HG03103 (cell line): ENCODE data around the gene KLHL28.

Experiments used
- ATAC-seq: cut with Tn5 transposase; IDR thresholded peaks from one replicate; pipeline ENCODE4 v1.9.1; 2021; ENCODE audit warnings: low read depth; ENCODE audit not compliant: unreplicated experiment

The KLHL28 gene

DNA sequence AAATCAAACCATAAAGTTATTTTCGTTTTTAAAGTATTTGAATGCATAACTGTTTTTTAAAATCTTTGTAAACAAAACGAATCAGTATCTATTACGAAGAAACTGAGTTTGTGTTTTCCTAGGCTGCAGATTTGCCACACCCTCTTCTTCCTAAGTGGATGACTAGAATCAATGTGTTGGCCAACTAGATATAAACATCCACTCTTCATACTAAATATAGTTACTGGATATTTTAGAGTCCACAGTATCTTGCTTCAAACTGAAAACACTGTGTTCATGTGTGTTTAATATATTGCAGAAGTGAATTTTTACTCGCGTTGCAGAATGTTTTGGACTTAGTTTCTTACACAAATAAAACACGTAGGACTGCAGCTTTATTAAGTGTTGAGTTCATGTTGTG lies 63.2 kb downstream of the KLHL28 start:
- ATAC-seq: no peak

GRCh38 chr14:44897845-44898151 lies 63.9 kb downstream of the KLHL28 start:
- no peak for ATAC-seq

DNA sequence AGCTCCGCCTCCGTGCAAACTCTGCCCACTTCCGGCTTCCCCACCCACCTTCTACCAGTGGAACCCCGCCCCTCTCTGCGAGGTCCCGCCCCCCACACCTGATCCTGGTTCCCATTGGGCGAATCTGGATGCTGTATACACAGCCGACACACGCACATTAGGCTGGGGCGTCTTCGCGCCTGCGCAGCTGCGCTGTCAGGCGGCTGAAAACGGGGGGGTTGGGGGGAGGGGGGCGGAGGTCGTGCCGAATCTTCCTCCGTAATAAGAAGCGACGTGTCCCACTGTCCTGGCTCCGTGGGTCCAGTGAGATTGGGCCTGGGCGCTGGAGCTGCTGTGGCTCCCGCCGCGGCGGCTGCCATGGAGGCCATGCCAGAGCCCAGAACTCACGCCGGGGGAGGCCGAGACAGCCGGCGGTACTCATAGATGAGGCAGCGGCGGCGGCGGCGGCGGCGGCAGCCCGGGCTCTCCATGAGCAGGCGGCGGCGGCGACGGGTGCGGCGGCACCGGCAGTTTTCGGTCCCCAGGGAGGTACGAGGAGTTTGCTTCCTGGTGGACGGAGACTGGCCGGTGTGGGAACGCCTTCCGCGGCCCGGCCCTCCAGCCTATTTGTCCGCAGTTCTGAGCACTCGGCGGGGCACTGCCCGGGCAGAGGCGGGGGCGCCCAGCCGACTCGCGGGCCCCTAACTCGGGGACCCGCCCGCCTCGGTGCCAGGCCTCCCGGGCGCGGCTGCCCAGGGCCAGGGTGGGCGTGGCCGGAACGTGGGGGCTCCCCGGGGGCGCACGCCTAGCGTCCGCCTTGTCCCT lies 64.5 kb downstream of the KLHL28 start:
- ATAC-seq: peak; percentile 96

DNA sequence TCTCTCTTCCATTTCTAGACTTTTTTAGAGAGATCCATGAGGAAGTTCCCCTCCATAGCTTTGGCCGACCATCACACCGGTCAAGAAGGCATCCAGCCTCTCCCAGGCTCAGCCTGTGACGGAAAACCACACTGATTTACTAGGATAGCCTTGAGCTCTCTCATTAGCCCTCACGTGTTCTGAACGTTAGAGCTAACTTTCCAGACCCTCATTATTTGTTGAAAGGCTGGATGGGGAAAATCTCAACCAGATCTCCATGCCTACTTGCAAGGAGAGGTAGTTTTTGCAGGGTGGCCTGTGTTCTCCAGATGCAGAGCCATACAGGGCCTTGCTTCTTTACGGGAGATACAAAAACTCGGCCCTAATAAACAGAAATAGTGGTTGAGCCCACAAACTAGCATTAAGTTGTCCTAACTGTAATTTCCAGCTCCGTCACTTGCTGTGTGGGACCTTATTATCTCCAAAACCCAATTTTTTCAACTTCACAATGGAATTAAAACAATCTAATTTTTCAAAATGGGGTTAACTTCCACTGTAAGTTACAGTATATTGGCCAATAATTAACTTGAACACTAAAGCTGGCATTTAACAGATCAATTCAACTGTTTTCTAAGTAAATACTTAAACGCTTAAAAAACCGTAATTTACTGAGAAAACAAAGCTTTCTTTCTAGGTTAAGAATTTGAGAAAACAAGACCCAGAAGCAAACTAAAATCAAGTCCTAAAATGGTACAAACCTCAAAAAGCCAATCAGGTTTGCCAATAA lies 65.3 kb downstream of the KLHL28 start:
- peak; percentile 0 for ATAC-seq

GRCh38 chr14:44895716-44896115 lies 66.0 kb downstream of the KLHL28 start:
- ATAC-seq: no peak

- ATAC-seq: no peak
These were observed 68.2 kb downstream of the KLHL28 start for GRCh38 chr14:44893535-44893934.

GRCh38 chr14:44891726-44892372 lies 69.9 kb downstream of the KLHL28 start:
- peak; percentile 32 for ATAC-seq

GRCh38 chr14:44889595-44890471 lies 71.9 kb downstream of the KLHL28 start:
- ATAC-seq: no peak

- ATAC-seq: no peak
These were observed 74.2 kb downstream of the KLHL28 start for GRCh38 chr14:44887596-44887955.

DNA sequence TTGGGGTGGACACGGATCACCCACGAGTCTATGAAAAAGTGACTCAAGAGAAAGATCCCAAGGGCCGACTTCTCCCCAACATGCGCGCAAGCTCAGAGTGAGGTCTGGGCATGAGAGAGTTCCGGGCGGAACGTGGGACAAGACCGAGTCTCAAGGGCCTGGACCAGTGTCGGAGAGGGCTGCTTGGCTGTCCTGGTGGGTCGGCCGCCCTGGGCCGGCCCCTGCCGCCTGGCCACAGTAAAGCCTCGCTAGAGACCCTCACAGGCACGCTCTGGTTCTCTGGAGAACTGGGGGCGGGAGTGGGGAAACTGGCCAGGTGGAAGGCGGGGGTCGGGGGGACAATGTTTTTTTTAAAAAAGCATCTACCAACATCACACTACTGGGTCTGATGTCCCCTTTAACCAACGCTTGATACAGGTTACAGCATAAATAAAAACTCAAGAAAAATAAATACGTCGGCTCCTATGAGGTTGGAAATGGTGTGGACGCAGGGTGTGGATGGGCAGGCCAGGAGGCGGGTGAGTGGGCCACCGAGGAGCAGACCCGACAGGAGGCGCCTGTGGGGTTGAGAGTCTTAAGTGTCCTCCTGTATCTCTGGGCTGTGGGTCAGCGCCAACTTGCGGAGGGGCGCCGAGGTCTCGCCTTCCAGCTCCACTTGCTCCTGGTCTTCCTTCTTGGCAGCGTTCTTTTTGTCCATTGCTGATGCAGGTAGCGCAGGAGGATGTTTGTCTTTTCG lies 74.7 kb downstream of the KLHL28 start:
- ATAC-seq: no peak

DNA sequence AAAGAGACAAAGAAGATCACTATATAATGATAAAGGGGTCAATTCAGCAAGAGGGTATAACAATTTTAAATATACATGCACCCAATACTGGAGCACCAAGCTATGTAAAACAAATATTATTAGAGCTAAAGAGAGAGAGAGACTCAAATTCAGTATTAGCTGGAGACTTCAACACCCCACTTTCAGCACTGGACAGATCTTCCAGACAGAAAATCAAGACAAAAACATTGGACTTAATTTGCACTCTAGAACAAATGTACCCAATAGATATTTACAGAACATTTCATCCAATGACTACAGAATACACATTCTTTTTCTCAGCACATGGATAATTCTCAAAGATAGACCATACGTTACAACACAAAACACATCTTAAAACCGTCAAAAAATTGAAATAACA lies 81.0 kb downstream of the KLHL28 start:
- ATAC-seq: no peak
